ENCODE measurements around the gene ATG9B. TPM values are rescaled to one million over a fixed set of nuclear protein-coding genes. Genes with fewer than 3 reads are reported as not detected.

ATG9B gene
- total and polyA plus RNA-seq, 2 of the 13 experiments (the other 11 are each of a cell fraction or from before 2014, with no cell fraction given) = 0.24 TPM; not detected in 1

- ChIA-PET POLR2A (no interaction called here), CTCF (ENCODE audit: low intra/inter-chr PET ratio, low total read pairs) (no interaction called here)
- H3K27ac ChIP-seq (ENCODE audit: extremely low read length, insufficient read depth, low read length) = no peak overlapping the region
- H3K4me3 ChIP-seq (replicated peaks in 1 of 3; ENCODE audit: insufficient read depth in 1 of 3, low read depth in 2 of 3, low read length in 3 of 3) = no peak overlapping the region
- H3K36me3 ChIP-seq (replicated peaks in 1 of 2; ENCODE audit: control insufficient read depth in 1 of 2, insufficient read depth in 2 of 2, low read length in 2 of 2) = no peaks in the 10 kb centered on the region
- H4K20me1 ChIP-seq (ENCODE audit: insufficient read depth, low read length) = no peaks in the 10 kb centered on the region
- intact Hi-C loops (cut with micrococcal nuclease; ENCODE audit: unreplicated experiment) = no loop called here
- DNase-seq (ENCODE audit: low spot score) = no peak
- no peak for ATAC-seq
- in situ Hi-C loops (cut with HindIII; ENCODE audit: extremely low pct_ligation_motif_present, low pct_unique_long_range_greater_than_20kb) = no loop called here
- no peak for TF ChIP-seq ZNF792 (CRISPR knock-in tag; IDR thresholded peaks at IDR 0.05)
- no peak for TF ChIP-seq EEA1 (CRISPR knock-in tag; IDR thresholded peaks at IDR 0.05; ENCODE audit: borderline replicate concordance)
- TF ChIP-seq ZNF709 (CRISPR knock-in tag; IDR thresholded peaks at IDR 0.05) = no peak
- TF ChIP-seq SETDB1 (CRISPR knock-in tag; IDR thresholded peaks at IDR 0.05; ENCODE audit: borderline replicate concordance) = no peak
- TF ChIP-seq GABPB1 (CRISPR knock-in tag; IDR thresholded peaks at IDR 0.05) = peak; percentile 13; the same call in 1 of the 2 replicates
- TF ChIP-seq POLR2G (IDR thresholded peaks at IDR 0.05; ENCODE audit: low read depth, low read length) = no peak
- no peak for TF ChIP-seq MZF1 (CRISPR knock-in tag; IDR thresholded peaks at IDR 0.05; ENCODE audit: borderline replicate concordance)
- peak; percentile 91 for TF ChIP-seq ZBTB33 (CRISPR knock-in tag; IDR thresholded peaks at IDR 0.05)
- no peak for TF ChIP-seq POGZ (CRISPR knock-in tag; IDR thresholded peaks at IDR 0.05)
- no peak for TF ChIP-seq ARID5B (CRISPR knock-in tag; IDR thresholded peaks at IDR 0.05)
- no TSS peak for BruUV-seq (replicated peaks)
- no peak overlapping the region for H3K4me2 ChIP-seq (ENCODE audit: low read depth, low read length)
- 50% methylated on average over 22 of the region's 31 CpGs for WGBS (ENCODE audit: low lambda C conversion rate)
- H3K27me3 ChIP-seq (ENCODE audit: control insufficient read depth in 1 of 2, insufficient read depth in 2 of 2, low read length in 2 of 2) = peaks cover 2 to 16% of the 10 kb centered on the region in 2 experiments; a peak in 4 of 5 replicates
- no peak overlapping the region for H3K9ac ChIP-seq (ENCODE audit: insufficient read depth, low read depth, low read length)
- H3K4me1 ChIP-seq (ENCODE audit: insufficient read depth, low read length) = peaks cover 11% of the 10 kb centered on the region; the same call in 1 of the 2 replicates
- no peaks in the 10 kb centered on the region for H3K9me3 ChIP-seq (ENCODE audit: low read length)
- H2AFZ ChIP-seq (ENCODE audit: low read length) = no peak overlapping the region
- no peaks in the 10 kb centered on the region for H3K79me2 ChIP-seq (ENCODE audit: insufficient read depth, low read length)
- FAIRE-seq = no peak
These were observed 27.8 kb downstream of the ATG9B start for GRCh38 chr7:150996376-150997074.
